ENCODE measurements around the gene SCN1A.

SCN1A gene

GRCh38 chr2:166138144-166138543 lies 10.3 kb upstream of the SCN1A start:
- ChIA-PET CTCF (interaction anchor here (1.7 kb wide), 1 partner anchor 11 kb away, joined by 4 read pairs; the partner anchor contains the start of gene SCN1A), POLR2A (no interaction called here)
- TF ChIP-seq CTCF (IDR thresholded peaks at IDR 0.05; ENCODE audit: insufficient read depth, low read length, missing control alignments), result no peak
- no peak overlapping the region for H3K4me3 ChIP-seq (ENCODE audit: low read depth, low read length)
- no peak for DNase-seq (ENCODE audit: low read depth, low spot score)

GRCh38 chr2:166137331-166137730 lies 9.5 kb upstream of the SCN1A start:
- DNase-seq (ENCODE audit: low read depth, low spot score), result no peak
- TF ChIP-seq CTCF (IDR thresholded peaks at IDR 0.05; ENCODE audit: insufficient read depth, low read length, missing control alignments), result no peak
- H3K4me3 ChIP-seq (ENCODE audit: low read depth, low read length), result no peak overlapping the region
- CTCF ChIA-PET, result interaction anchor here (1.7 kb wide), 1 partner anchor 10 kb away, joined by 4 read pairs; the partner anchor contains the start of gene SCN1A
- POLR2A ChIA-PET, result no interaction called here

- no peak overlapping the region for H3K4me3 ChIP-seq (ENCODE audit: low read depth, low read length)
- ChIA-PET POLR2A (no interaction called here), CTCF (no interaction called here)
- DNase-seq (ENCODE audit: low read depth, low spot score), result no peak
- TF ChIP-seq CTCF (IDR thresholded peaks at IDR 0.05; ENCODE audit: insufficient read depth, low read length, missing control alignments), result no peak
Observed at GRCh38 chr2:166135849-166136258, 8.0 kb upstream of the SCN1A start.

GRCh38 chr2:166135152-166135848 lies 7.5 kb upstream of the SCN1A start:
- no peak overlapping the region for H3K4me3 ChIP-seq (ENCODE audit: low read depth, low read length)
- CTCF ChIA-PET, result interaction anchor here (0.7 kb wide), 1 partner anchor 356 kb away, joined by 3 read pairs; no protein-coding TSS in a partner anchor
- no peak for DNase-seq (ENCODE audit: low read depth, low spot score)
- POLR2A ChIA-PET, result no interaction called here
- TF ChIP-seq CTCF (IDR thresholded peaks at IDR 0.05; ENCODE audit: insufficient read depth, low read length, missing control alignments), result no peak

GRCh38 chr2:166134252-166135151 lies 6.7 kb upstream of the SCN1A start:
- CTCF ChIA-PET, result interaction anchor here (0.7 to 1.1 kb wide), 2 partner anchors 180 to 355 kb away, joined by 3 to 4 read pairs; no protein-coding TSS in a partner anchor
- DNase-seq (ENCODE audit: low read depth, low spot score), result no peak
- POLR2A ChIA-PET, result no interaction called here
- H3K4me3 ChIP-seq (ENCODE audit: low read depth, low read length), result no peak overlapping the region
- TF ChIP-seq CTCF (IDR thresholded peaks at IDR 0.05; ENCODE audit: insufficient read depth, low read length, missing control alignments), result no peak

GRCh38 chr2:166133653-166134052 lies 5.8 kb upstream of the SCN1A start:
- CTCF ChIA-PET, result interaction anchor here (1.1 kb wide), 1 partner anchor 179 kb away, joined by 4 read pairs; no protein-coding TSS in a partner anchor
- POLR2A ChIA-PET, result no interaction called here
- H3K4me3 ChIP-seq (ENCODE audit: low read depth, low read length), result no peak overlapping the region
- TF ChIP-seq CTCF (IDR thresholded peaks at IDR 0.05; ENCODE audit: insufficient read depth, low read length, missing control alignments), result no peak
- no peak for DNase-seq (ENCODE audit: low read depth, low spot score)

Data from AG04449 (cell line).